COLO829 (cell line): ENCODE results near the gene MYH9.

ENCODE experiments used
- DNase-seq: peaks from one replicate; pipeline ENCODE4 v3.0.0; 2012; ENCODE audit warnings: low spot score

Gene MYH9

DNA sequence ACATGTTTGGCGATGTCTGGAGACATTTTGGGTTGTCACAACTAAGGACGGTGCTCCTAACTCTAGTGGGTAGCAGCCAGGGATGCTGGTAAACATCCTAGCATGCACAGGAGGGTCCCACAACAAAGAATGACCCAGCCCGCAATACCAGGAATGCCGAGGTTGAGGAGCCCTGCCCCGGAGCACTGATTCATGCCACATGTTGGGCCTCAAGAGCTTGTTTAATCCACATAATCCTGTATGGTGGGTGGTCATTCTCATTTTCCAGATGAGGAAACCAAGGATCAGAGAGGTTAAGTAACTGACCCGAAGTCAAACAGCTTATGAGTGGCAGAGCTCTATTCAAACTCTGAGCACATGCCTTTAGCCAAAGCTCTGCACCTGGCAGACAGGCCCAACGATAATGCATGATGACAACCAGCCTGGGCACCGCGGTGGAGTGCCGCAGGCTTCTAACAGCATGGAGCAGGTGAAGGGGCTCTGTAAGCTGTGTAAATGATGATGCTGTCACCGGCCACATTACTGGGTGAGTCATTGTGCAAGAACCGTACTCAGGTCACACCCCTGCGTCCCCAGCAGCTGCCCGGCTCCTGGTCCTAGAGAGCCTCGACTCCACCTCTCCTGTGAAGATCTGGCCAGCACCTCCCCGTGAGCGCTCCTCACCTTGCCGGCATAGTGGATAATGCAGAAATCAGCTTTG, 76.2 kb downstream of the MYH9 start:
- no peak for DNase-seq

DNA sequence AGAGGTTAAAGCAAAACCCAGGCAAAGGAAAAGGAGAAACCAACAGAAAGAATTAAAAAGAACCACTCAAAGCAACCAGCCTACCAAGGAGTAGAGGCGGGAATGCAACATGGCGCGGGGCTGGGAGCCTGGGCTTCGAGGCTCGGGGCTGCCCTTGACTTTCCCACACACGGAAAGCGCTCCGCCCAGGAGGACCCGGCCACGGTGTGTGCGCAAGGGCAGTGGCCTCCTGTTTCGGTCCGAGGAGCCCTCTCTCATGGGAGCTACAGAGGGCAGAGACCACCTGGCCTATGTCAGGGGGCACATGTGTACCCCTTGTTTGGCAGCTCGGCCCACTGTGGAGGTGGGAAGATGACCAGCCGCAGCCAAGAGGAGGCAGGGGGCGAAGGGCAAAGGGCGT, 78.9 kb downstream of the MYH9 start:
- no peak for DNase-seq

DNA sequence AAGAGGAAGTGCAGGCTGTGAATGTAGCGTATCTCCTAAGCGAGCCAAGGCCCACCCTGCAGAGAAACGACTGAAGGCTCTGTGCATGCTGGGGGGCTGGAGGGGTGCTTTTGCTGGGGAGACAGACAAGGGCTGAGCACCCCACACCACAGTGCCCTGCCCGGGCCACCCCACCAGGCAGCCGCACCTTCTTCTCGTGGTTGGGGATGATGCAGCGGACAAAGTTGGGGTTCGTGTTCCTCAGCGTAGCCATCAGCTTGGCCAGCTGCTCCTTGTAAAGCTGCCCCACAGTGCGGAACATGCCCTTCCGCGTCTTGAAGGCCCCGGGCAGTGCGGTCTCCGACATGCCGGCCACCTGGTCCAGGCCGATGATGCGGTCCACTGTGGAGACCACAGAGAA, 81.5 kb downstream of the MYH9 start:
- no peak for DNase-seq

GRCh38 chr22:36305813-36306212, 82.0 kb downstream of the MYH9 start:
- DNase-seq, result no peak

- DNase-seq, result no peak
Measured at GRCh38 chr22:36304429-36304828, 83.3 kb downstream of the MYH9 start.

- DNase-seq, result no peak
Measured at GRCh38 chr22:36303874-36304273, 83.9 kb downstream of the MYH9 start.

GRCh38 chr22:36303115-36303467, 84.7 kb downstream of the MYH9 start:
- no peak for DNase-seq

- DNase-seq, result no peak
Measured at GRCh38 chr22:36302439-36303114, 85.2 kb downstream of the MYH9 start.

GRCh38 chr22:36301851-36302250, 85.9 kb downstream of the MYH9 start:
- no peak for DNase-seq

GRCh38 chr22:36301384-36301828, 86.4 kb downstream of the MYH9 start:
- DNase-seq, result peak; percentile 63

DNA sequence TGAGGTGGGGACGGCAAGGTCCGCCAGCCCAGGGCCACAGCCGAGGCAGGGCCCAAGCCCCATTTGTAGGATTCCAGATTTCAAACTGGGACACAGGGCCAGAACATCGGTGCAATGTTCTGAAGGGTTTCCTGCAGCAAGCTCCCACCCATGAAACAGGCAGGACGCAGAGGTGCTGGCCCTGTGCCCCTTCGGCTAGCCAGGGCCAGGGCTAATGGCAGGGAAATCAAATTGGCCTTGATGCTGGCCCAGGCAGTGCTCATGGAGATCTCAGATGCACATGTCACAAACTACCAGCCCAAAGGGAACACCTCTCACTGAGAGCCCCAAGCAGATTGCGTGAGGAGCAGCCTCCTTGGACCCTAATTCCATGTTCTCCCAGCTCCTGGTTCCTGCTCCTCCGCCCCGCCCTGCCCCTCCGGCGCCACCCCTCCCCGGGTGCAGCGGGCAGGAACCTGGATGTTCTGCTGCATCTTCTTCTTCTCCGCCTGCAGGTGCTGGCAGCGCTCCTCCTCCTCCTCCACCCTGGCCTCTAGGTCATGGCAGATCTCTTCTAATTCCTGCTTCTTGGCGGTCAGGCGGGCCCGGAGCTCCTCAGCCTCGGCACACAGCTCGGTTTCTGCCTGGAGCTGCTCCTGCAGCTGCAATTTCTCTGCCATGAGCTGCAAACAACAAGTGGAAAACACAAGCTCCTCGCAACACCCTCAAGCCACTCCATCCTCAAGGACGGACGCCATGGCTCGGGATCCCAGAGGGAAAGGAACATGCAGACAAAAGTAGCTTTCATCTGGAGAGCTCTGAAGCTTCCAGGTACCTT, 87.2 kb downstream of the MYH9 start:
- no peak for DNase-seq

DNA sequence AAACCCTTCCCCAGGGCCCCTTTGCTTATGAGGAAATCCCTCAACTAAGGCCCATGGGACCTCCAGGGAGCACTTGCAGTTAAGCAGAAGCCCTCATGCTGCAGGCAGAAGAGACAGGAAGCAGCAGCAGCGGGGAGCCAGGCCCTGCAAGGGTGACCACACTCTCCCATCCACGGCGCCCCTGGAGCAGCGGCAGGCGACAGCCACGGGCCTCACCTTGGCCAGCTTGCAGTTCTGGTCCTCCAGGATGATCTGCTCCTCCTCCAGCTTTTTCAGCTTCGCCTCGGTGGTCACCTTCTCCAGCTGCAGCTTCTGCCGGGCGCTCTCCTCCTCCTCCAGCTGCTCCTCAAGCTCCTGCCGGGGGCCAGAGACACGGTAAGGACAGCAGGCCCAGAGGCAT, 87.9 kb downstream of the MYH9 start:
- DNase-seq, result no peak

DNA sequence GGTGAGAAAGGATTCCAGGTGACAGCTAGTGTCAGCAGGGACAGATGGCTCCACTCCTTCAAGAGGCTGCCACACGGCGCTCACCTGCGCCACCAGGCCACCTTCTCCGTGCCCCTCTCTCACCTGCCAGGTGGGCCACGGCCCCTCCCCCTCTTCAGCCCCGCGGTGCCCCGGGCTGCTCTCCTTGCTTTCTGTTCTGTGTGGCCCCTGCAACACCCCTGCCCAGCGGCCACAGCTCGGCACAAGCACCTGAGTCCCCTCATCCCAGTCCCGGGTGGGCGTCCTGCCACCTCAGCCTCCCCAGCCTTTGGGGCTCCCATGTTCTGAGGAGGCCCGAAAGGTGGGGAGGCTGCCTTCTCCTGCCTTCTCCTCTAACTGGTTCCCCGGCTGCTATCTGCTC, 88.5 kb downstream of the MYH9 start:
- DNase-seq, result no peak

DNA sequence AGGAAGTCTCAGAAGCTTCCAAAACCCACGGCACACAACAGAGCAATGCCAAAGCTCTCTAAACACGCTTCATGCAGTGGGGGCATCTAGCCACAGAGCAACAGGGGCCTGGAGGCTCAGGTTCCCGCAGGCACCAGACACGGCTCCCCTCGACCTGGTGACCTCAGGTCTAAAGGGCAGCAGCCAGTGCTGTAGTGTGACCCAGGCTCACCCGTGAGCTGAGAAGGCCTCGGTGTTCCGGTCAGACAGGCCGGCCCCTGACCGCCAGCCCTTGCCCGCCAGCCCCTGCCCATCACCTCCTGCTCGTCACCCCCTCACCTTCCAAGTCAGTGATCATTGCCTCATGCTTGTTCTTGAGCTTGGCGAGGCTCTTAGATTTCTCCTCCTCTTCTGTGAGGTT, 89.2 kb downstream of the MYH9 start:
- no peak for DNase-seq

GRCh38 chr22:36298118-36298517, 89.6 kb downstream of the MYH9 start:
- DNase-seq, result no peak

- DNase-seq, result no peak
Measured at GRCh38 chr22:36297568-36297967, 90.2 kb downstream of the MYH9 start.

DNA sequence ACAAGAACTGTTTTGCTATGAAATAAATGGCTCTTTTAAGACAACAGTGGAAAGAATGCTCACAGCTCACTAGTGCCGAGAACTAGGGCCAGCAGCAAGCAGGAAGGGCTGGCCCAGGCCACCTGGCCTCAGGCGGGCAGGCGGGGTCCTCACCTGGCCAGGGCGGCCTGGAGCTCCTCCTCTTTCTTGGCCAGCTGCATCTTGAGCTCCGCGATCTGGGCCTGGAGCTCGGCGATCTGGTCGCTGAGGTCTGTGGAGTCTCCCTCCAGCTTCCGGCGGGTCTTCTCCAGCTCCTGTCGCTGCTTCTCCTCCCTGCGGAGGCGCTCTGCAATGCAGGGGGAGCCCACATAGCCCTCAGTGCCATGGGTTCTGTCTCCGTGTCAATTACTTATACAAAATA, 91.1 kb downstream of the MYH9 start:
- no peak for DNase-seq

GRCh38 chr22:36295247-36295646, 92.5 kb downstream of the MYH9 start:
- DNase-seq, result no peak

GRCh38 chr22:36294801-36295200, 93.0 kb downstream of the MYH9 start:
- no peak for DNase-seq

- DNase-seq, result no peak
Measured at GRCh38 chr22:36294293-36294620, 93.5 kb downstream of the MYH9 start.

GRCh38 chr22:36293606-36294292, 94.0 kb downstream of the MYH9 start:
- DNase-seq, result no peak

DNA sequence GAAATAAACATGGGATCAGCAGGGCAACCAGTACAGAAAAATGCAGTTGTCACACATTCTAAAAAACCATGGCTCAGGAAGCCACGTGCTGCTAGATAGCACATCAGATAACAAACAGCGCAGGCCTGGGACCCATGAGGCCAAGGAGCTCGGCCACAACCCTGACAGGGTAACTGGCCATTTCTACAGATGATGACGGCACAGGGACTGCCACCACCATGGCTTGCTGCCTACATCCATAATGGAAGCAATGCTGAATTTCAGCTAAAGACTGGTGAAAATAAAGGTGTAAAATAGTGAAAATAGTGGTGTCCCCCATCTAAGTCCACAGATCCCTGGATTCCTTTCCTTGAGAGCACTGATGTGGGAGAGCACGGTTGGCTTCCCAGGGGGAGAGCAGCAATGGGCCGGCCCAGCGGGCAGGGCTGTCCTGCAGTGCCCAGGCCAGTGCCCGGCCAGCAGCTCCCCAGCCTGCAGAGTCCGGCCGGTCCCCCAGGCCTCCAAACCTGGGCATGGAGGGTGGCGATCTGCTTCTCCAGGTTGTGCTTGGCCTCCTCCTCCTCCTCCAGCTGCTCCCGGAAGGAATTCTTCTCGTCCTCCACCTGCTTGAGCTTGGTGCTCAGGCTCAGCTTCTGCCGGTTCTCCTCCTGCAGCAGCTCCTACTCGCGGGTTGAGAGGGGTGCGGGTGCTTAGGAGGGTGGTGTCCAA, 94.8 kb downstream of the MYH9 start:
- no peak for DNase-seq
